GM23248 (cell line): ENCODE data around the gene CDC42EP5. TPM values are rescaled to one million over a fixed set of nuclear protein-coding genes. Genes with fewer than 3 reads are reported as not detected.

Source experiments
- DNase-seq: peaks from one replicate; pipeline ENCODE4 v3.0.0-alpha.2; 2015
- H2AFZ ChIP-seq: fragments of 200-600 bp; sonication (generic); 2 replicates; pipeline ENCODE4 v1.6.1; 2016; ENCODE audit warnings: antibody characterized with exemption
- H3F3A ChIP-seq: fragments of 200-600 bp; sonication (generic); 2 replicates; pipeline ENCODE4 v1.6.1; 2016; ENCODE audit warnings: mild to moderate bottlenecking, antibody characterized with exemption, mixed run types; ENCODE audit not compliant: insufficient read depth
- H3K27ac ChIP-seq: fragments of 200-600 bp; sonication (generic); 2 replicates; pipeline ENCODE4 v1.5.1; 2016; ENCODE audit warnings: mild to moderate bottlenecking
- H3K27me3 ChIP-seq: fragments of 200-600 bp; sonication (generic); replicated peaks from 2 replicates; pipeline ENCODE4 v1.6.1; 2016; ENCODE audit warnings: mild to moderate bottlenecking; ENCODE audit not compliant: insufficient read depth
- H3K36me3 ChIP-seq: fragments of 200-600 bp; sonication (generic); 2 replicates; pipeline ENCODE4 v1.6.1; 2016; ENCODE audit warnings: low read depth, mild to moderate bottlenecking
- H3K4me1 ChIP-seq: fragments of 200-600 bp; sonication (generic); 2 replicates; pipeline ENCODE4 v1.6.1; 2016; ENCODE audit warnings: mild to moderate bottlenecking; ENCODE audit not compliant: insufficient read depth
- H3K4me2 ChIP-seq: fragments of 200-600 bp; sonication (generic); one replicate; pipeline ENCODE4 v1.6.1; 2016; ENCODE audit warnings: mild to moderate bottlenecking; ENCODE audit not compliant: unreplicated experiment
- H3K4me3 ChIP-seq: fragments of 200-600 bp; sonication (generic); 2 replicates; pipeline ENCODE4 v1.5.1; 2016; ENCODE audit warnings: mild to moderate bottlenecking
- H3K79me2 ChIP-seq: fragments of 200-600 bp; sonication (generic); 2 replicates; pipeline ENCODE4 v1.6.1; 2016; ENCODE audit warnings: mild to moderate bottlenecking; ENCODE audit not compliant: insufficient read depth
- H3K9ac ChIP-seq: fragments of 200-600 bp; sonication (generic); 2 replicates; pipeline ENCODE4 v1.6.1; 2016; ENCODE audit warnings: mild to moderate bottlenecking
- H3K9me2 ChIP-seq: fragments of 200-600 bp; sonication (generic); 2 replicates; pipeline ENCODE4 v1.6.1; 2016; ENCODE audit warnings: mixed run types, mild to moderate bottlenecking, moderate library complexity; ENCODE audit not compliant: insufficient read depth
- H3K9me3 ChIP-seq: fragments of 200-600 bp; sonication (generic); one replicate; pipeline ENCODE4 v1.6.1; 2017; ENCODE audit warnings: low read depth
- H4K20me1 ChIP-seq: fragments of 200-600 bp; sonication (generic); 2 replicates; pipeline ENCODE4 v1.6.0; 2016; ENCODE audit not compliant: insufficient read depth
- EZH2 ChIP-seq: fragments of 200-600 bp; sonication (generic); IDR thresholded peaks from 2 replicates; pipeline ENCODE4 v1.6.1; 2018; ENCODE audit warnings: antibody characterized with exemption, mild to moderate bottlenecking; ENCODE audit not compliant: insufficient read depth, poor library complexity, severe bottlenecking
- EZH2phosphoT487 ChIP-seq: fragments of 200-600 bp; sonication (generic); IDR thresholded peaks from 2 replicates; pipeline ENCODE4 v1.6.1; 2018; ENCODE audit warnings: antibody characterized with exemption, moderate library complexity, mild to moderate bottlenecking, low read depth; ENCODE audit not compliant: insufficient read depth
- WGBS, 2 experiments: methylation state at CpG; one replicate each; pipeline ENCODE4 v1.1.6; 2015 to 2017; ENCODE audit warnings: low lambda C conversion rate in 2 of 2, low coverage in 1 of 2; ENCODE audit errors: missing lambda C conversion rate in 2 of 2; 5-methylcytosine and 5-hydroxymethylcytosine counted together
- in situ Hi-C: fragments of 300-500 bp; cut with MboI; formaldehyde crosslinking; loops from 2 replicates; pipeline ENCODE4 v1.15.0; 2020
- polyA plus RNA-seq: library from polyadenylated mRNA; unstranded; fragments of >200 nt; fragmentation: Nextera tagmentation; extraction: Ambion mirVana; gene quantifications from 2 replicates; pipeline ENCODE4 v1.2.1, GENCODE V29; 2016
- total RNA-seq: library from RNA; depleted of rRNA; stranded (reverse); fragments of >200 nt; shearing (Covaris generic); gene quantifications from 2 replicates; pipeline ENCODE4 v1.2.3, GENCODE V29; 2014

Gene CDC42EP5
- total and polyA plus RNA-seq, 2 experiments from 2014 or later: 4.4 to 51.7 TPM

DNA sequence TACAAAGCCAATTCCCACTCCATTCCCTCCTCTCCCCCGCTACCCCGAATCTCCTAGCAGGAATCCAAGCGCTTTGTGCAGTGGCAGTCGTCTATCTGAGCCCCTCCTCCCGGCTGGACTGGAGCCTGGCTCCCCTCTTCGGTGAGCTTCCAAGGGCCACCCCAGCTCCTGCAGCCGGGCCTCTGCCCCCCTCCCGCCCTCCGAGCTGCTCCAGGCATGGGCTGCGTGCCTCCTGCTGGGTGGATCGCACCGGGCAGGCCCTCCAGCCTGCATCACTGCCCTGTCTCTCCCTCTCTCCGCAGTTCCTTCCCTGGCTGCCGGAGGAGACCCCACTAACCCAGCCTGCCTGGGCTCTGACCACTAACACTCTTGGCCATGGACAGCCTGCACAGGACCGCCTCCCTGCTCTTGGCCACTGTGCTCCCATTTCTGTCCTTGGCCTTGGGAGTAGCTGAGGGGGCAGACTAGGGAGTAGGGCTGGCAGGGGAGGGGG is 37.0 kb downstream of the CDC42EP5 start:
- Histone ChIP-seq H3F3A (no peaks in the 10 kb centered on the region), H3K79me2 (peaks cover 9% of the 10 kb centered on the region), H3K4me2 (no peak overlapping the region), H3K9me2 (no peaks in the 10 kb centered on the region), H3K9me3 (no peaks in the 10 kb centered on the region), H2AFZ (no peak overlapping the region), H3K4me3 (no peak overlapping the region), H3K9ac (no peak overlapping the region), H3K27me3 (no peaks in the 10 kb centered on the region), H3K27ac (no peak overlapping the region), H3K36me3 (no peaks in the 10 kb centered on the region), H3K4me1 (no peaks in the 10 kb centered on the region), H4K20me1 (no peaks in the 10 kb centered on the region)
- in situ Hi-C loops: no loop called here
- DNase-seq: no peak
- no peak for TF ChIP-seq EZH2
- 31 to 33% methylated on average over 12 to 15 of the region's 15 CpGs for WGBS, 2 experiments

DNA sequence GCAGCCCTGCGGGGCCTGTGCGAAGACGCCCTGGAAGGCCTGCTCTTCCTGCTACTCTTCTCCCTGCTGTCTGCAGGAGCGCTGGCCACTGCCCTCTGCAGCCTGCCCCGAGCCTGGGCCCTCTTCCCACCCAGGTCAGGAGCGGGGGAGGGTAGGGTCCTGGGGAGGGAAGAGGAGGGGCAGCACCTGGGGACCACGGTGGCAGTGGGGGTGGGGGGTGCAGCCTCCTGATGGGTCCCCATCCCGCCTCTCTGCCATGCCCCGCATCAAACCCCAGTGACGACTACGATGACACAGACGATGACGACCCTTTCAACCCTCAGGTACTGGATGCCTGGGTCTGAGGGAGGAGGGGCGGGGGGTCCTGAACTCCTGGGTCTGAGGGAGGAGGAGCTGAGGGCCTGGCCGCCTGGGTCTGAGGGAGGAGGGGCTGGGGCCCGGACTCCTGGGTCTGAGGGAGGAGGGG is 37.5 kb downstream of the CDC42EP5 start:
- H3K9ac ChIP-seq: no peak overlapping the region
- no peak for TF ChIP-seq EZH2
- TF ChIP-seq EZH2phosphoT487: no peak
- DNase-seq: no peak

DNA sequence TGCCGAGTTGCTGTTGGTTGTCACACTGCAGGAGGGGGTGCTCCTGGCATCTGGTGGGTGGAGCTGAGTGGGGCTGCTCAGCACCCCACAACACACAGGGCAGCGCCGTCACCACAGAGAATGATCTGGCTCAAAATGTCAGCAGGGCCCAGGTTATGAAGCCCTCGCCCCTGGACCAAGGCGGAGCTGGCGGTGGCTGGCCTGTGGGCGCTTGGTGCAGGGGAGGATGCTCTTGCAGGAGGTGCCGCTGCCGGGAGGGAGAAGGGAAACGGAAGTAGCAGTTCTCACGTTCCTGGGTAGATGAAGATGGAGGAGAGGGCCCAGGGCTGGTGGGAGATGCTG is 38.3 kb downstream of the CDC42EP5 start:
- 48 to 52% methylated on average over 11 of the region's 11 CpGs for WGBS, 2 experiments
- peaks cover 5% of the 10 kb centered on the region; the same call in 1 of the 2 replicates for H3K79me2 ChIP-seq
- no peak overlapping the region for H3K27ac ChIP-seq
- in situ Hi-C loops: no loop called here
- no peaks in the 10 kb centered on the region for H3K9me2 ChIP-seq
- no peaks in the 10 kb centered on the region for H3K4me1 ChIP-seq
- H3K4me2 ChIP-seq: no peak overlapping the region
- no peak overlapping the region for H3K9ac ChIP-seq
- H2AFZ ChIP-seq: no peak overlapping the region
- no peak for DNase-seq
- H3K27me3 ChIP-seq: no peaks in the 10 kb centered on the region
- no peaks in the 10 kb centered on the region for H4K20me1 ChIP-seq
- TF ChIP-seq EZH2 (no peak), EZH2phosphoT487 (no peak)
- no peak overlapping the region for H3K4me3 ChIP-seq
- H3K36me3 ChIP-seq: no peaks in the 10 kb centered on the region
- H3K9me3 ChIP-seq: no peaks in the 10 kb centered on the region
- H3F3A ChIP-seq: no peaks in the 10 kb centered on the region

More for the DNA sequence above, 37.5 kb downstream of the CDC42EP5 start:
- Histone ChIP-seq H3K36me3 (no peaks in the 10 kb centered on the region), H3K27me3 (no peaks in the 10 kb centered on the region), H3K9me3 (no peaks in the 10 kb centered on the region), H3K4me1 (no peaks in the 10 kb centered on the region), H3K4me2 (no peak overlapping the region), H3K9me2 (no peaks in the 10 kb centered on the region), H3K4me3 (no peak overlapping the region), H2AFZ (no peak overlapping the region), H3F3A (no peaks in the 10 kb centered on the region), H3K79me2 (peaks cover 5% of the 10 kb centered on the region), H4K20me1 (no peaks in the 10 kb centered on the region), H3K27ac (no peak overlapping the region)
- in situ Hi-C loops: no loop called here
- WGBS, 2 experiments: 27 to 32% methylated on average over 5 to 16 of the region's 16 CpGs

DNA sequence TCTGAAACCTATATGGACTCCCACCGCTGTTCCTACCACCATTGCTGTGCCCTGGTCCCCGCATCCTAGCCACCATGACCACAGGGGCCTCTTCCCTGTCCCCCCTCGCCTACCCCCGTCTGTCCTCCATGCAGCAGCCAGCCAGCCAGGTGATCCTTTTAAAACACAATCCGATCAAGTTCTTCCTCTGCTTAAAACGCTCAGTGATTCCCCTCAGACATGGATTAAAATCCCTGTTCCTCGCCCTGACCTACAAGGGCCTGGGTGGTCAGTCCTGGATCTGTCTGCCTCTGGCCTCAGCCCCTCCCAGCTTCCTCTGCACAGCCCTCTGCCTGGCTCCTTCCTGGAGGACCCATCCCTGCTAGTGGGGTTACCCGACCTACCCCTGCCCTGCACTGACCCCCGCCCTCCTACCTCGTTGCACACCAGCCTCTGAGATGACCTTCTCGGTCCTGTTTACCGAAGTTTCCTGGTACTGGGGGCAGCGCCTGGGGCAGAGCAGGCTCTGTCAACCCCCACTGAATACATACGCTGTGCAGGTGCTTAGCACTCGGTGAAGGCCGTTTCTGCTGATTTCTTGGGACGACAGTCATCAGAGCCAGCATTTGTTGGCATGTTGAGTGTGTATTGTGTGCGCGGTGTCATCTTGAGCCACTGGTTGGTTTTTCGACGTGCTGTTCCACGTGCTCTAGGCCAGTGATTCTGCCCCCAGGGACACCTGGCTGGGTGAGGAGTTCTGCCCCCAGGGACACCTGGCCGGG is 38.8 kb downstream of the CDC42EP5 start:
- Histone ChIP-seq H3K9me3 (no peaks in the 10 kb centered on the region), H3K9me2 (no peaks in the 10 kb centered on the region), H3F3A (no peaks in the 10 kb centered on the region), H3K36me3 (no peaks in the 10 kb centered on the region), H4K20me1 (no peaks in the 10 kb centered on the region), H3K9ac (no peak overlapping the region), H3K4me1 (no peaks in the 10 kb centered on the region), H3K27ac (no peak overlapping the region), H3K4me2 (no peak overlapping the region), H3K27me3 (no peaks in the 10 kb centered on the region), H3K4me3 (no peak overlapping the region), H3K79me2 (peaks cover 5% of the 10 kb centered on the region; the same call in 1 of the 2 replicates), H2AFZ (no peak overlapping the region)
- TF ChIP-seq EZH2phosphoT487: no peak
- no peak for TF ChIP-seq EZH2
- 54 to 61% methylated on average over 23 of the region's 23 CpGs for WGBS, 2 experiments
- no peak for DNase-seq
- in situ Hi-C loops: no loop called here
